Activated effector memory CD4-positive, alpha-beta T cell treated with anti-CD3 and anti-CD28 coated beads, Interleukin-2, amount 50 U/mL, for 16 hours (primary cell): ENCODE data around the gene GNAZ.
A peak's percentile ranks its signal among the peaks of the same experiment; 100 is the strongest.

Source experiments
- DNase-seq: peaks from one replicate; pipeline ENCODE4 v3.0.0-alpha.2; 2020

Gene GNAZ

GRCh38 chr22:23109441-23109978, 39.2 kb downstream of the GNAZ start:
- DNase-seq = no peak

- DNase-seq = no peak
Observed at GRCh38 chr22:23110190-23110921, 40.0 kb downstream of the GNAZ start.

- DNase-seq = no peak
Observed at GRCh38 chr22:23110922-23111527, 40.7 kb downstream of the GNAZ start.

GRCh38 chr22:23112472-23113012, 42.2 kb downstream of the GNAZ start:
- DNase-seq = no peak

- no peak for DNase-seq
Observed at GRCh38 chr22:23113067-23113846, 42.9 kb downstream of the GNAZ start.

GRCh38 chr22:23113847-23114720, 43.8 kb downstream of the GNAZ start:
- no peak for DNase-seq

GRCh38 chr22:23114721-23115020, 44.4 kb downstream of the GNAZ start:
- DNase-seq = no peak

GRCh38 chr22:23115369-23115768, 45.0 kb downstream of the GNAZ start:
- no peak for DNase-seq

GRCh38 chr22:23115825-23116494, 45.6 kb downstream of the GNAZ start:
- no peak for DNase-seq

GRCh38 chr22:23116506-23117263, 46.4 kb downstream of the GNAZ start:
- no peak for DNase-seq

- no peak for DNase-seq
Observed at GRCh38 chr22:23117275-23117674, 47.0 kb downstream of the GNAZ start.

GRCh38 chr22:23117891-23118646, 47.8 kb downstream of the GNAZ start:
- DNase-seq = no peak

- no peak for DNase-seq
Observed at GRCh38 chr22:23118647-23119493, 48.6 kb downstream of the GNAZ start.

- peak; percentile 82 for DNase-seq
Observed at GRCh38 chr22:23119494-23120414, 49.4 kb downstream of the GNAZ start.

GRCh38 chr22:23120415-23120899, 50.1 kb downstream of the GNAZ start:
- DNase-seq = no peak

- no peak for DNase-seq
Observed at GRCh38 chr22:23121000-23121421, 50.7 kb downstream of the GNAZ start.

GRCh38 chr22:23121424-23121823, 51.1 kb downstream of the GNAZ start:
- DNase-seq = no peak
